Fibroblast of upper back skin (primary cell): ENCODE results near the gene MAPRE3.
"Not testable (repeated sequence)": the region's sequence is repeated elsewhere in the genome, so short reads cannot be mapped to it uniquely, and the experiment has no call there.

Experiments
- DNase-seq: peaks from one replicate; pipeline ENCODE4 v3.0.0-alpha.2; 2013

Gene MAPRE3

GRCh38 chr2:27071990-27072830, 101.8 kb downstream of the MAPRE3 start:
- DNase-seq, result peak; percentile 95

GRCh38 chr2:27072920-27073319, 102.5 kb downstream of the MAPRE3 start:
- DNase-seq, result peak; percentile 84

GRCh38 chr2:27073782-27074181, 103.3 kb downstream of the MAPRE3 start:
- DNase-seq, result no peak

GRCh38 chr2:27074738-27075565, 104.5 kb downstream of the MAPRE3 start:
- peak; percentile 49 for DNase-seq

- not testable (repeated sequence) for DNase-seq
Observed at GRCh38 chr2:27075566-27075871, 105.1 kb downstream of the MAPRE3 start.

- DNase-seq, result no peak
Observed at GRCh38 chr2:27076323-27076722, 105.9 kb downstream of the MAPRE3 start.
